Measurements from ENCODE around the gene APIP.

APIP gene

GRCh38 chr11:34856251-34856650, 59.9 kb downstream of the APIP start:
- TF ChIP-seq CTCF (IDR thresholded peaks at IDR 0.05; ENCODE audit: borderline replicate concordance, insufficient read depth, low read depth, low read length), result no peak
- H3K4me3 ChIP-seq (ENCODE audit: low read depth, low read length), result no peak overlapping the region

DNA sequence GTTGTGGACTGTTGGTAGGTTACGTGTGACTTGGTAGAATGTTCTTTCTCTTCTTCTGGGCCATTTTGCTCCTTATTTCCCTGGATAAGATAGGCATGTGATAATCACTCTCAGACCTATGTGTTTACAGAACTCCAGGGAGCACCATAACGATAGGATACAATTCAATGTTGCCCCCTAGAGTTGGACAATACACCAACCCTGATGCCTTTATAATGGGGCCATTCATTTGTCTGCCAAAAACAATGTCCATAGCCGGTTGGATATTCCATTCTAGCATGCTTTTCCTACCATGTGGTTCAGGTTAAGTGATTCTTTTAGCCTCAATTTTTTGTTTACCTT, 60.5 kb downstream of the APIP start:
- no peak for TF ChIP-seq CTCF (IDR thresholded peaks at IDR 0.05; ENCODE audit: borderline replicate concordance, insufficient read depth, low read depth, low read length)
- H3K4me3 ChIP-seq (ENCODE audit: low read depth, low read length), result no peak overlapping the region

GRCh38 chr11:34855021-34855753, 61.0 kb downstream of the APIP start:
- TF ChIP-seq CTCF (IDR thresholded peaks at IDR 0.05; ENCODE audit: borderline replicate concordance, insufficient read depth, low read depth, low read length), result no peak
- H3K4me3 ChIP-seq (ENCODE audit: low read depth, low read length), result no peak overlapping the region

DNA sequence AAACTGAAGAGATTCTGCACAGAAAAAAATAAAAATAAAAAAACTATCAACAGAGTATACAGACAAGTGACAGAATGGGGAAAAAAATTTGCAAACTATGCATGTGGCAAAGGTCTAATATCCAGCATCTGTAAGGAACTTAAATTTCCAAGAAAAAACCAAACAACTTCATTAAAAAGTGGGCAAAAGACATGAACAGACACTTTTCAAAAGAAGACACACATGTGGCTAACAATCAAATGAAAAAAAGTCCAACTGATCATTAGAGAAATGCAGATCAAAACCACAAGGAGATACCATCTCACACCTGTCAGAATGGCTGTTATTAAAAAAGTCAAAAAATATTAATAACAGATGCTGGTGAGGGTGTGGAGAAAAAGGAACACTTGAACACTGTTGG, 64.3 kb downstream of the APIP start:
- TF ChIP-seq CTCF (IDR thresholded peaks at IDR 0.05; ENCODE audit: borderline replicate concordance, insufficient read depth, low read depth, low read length), result no peak
- H3K4me3 ChIP-seq (ENCODE audit: low read depth, low read length), result no peak overlapping the region

GRCh38 chr11:34850334-34850733, 65.8 kb downstream of the APIP start:
- TF ChIP-seq CTCF (IDR thresholded peaks at IDR 0.05; ENCODE audit: borderline replicate concordance, insufficient read depth, low read depth, low read length), result no peak
- no peak overlapping the region for H3K4me3 ChIP-seq (ENCODE audit: low read depth, low read length)

DNA sequence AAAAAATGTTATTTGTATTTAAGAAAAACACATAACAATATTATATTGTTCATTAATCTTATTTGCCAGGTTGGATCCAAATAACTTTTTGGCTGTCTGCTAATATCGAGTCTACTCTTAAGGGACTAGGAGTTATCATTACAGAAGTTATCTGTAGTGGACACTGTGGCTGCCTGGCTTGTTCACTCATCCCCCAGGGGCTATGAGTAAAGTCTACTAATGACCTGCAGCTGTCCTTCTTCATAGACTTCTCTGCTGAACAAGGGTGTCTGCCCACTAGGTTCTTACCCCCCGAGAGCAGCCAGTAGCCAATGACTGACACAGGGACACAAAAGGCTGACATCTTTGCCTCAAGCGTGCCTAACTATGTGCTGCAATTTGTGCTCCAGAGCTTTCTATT, 69.7 kb downstream of the APIP start:
- H3K4me3 ChIP-seq (ENCODE audit: low read depth, low read length), result no peak overlapping the region
- TF ChIP-seq CTCF (IDR thresholded peaks at IDR 0.05; ENCODE audit: borderline replicate concordance, insufficient read depth, low read depth, low read length), result no peak

- no peak overlapping the region for H3K4me3 ChIP-seq (ENCODE audit: low read depth, low read length)
- TF ChIP-seq CTCF (IDR thresholded peaks at IDR 0.05; ENCODE audit: borderline replicate concordance, insufficient read depth, low read depth, low read length), result no peak
Observed at GRCh38 chr11:34844463-34845112, 71.6 kb downstream of the APIP start.

All from GM12875 (cell line).